AG04450 (cell line): ENCODE measurements around the gene MYLK. TPM values are rescaled to one million over a fixed set of nuclear protein-coding genes. Genes with fewer than 3 reads are reported as not detected.

Source experiments
- CTCF ChIA-PET: fragments of 300-600, 350-600 bp; formaldehyde crosslinking; extraction: SDS; loops from one replicate; lab custom pipeline; 2022; ENCODE audit warnings: antibody characterized with exemption, inconsistent platforms; lab: Charles Lee
- POLR2A ChIA-PET: fragments of 350-600 bp; formaldehyde crosslinking; extraction: SDS; loops from one replicate; lab custom pipeline; 2021; ENCODE audit warnings: antibody characterized with exemption, inconsistent platforms; lab: Yijun Ruan, JAX
- DNase-seq: peaks from one replicate; pipeline ENCODE4 v3.0.0-alpha.2; 2011; ENCODE audit warnings: low read depth, low spot score
- H3K27ac ChIP-seq: one replicate; pipeline ENCODE4 v1.5.1; 2012; ENCODE audit warnings: low read depth, low read length, control low read depth
- H3K27me3 ChIP-seq: one replicate; pipeline ENCODE4 v1.6.0; 2012; ENCODE audit warnings: low read length; ENCODE audit not compliant: control insufficient read depth, insufficient read depth
- H3K4me3 ChIP-seq: 2 replicates; pipeline ENCODE4 v1.5.1; 2011; ENCODE audit warnings: mild to moderate bottlenecking, low read depth, low read length, control low read depth
- H3K9me3 ChIP-seq: 2 replicates; pipeline ENCODE4 v1.5.1; 2012; ENCODE audit warnings: low read length; ENCODE audit not compliant: control insufficient read depth, insufficient read depth
- CTCF ChIP-seq: IDR thresholded peaks from 2 replicates; pipeline ENCODE4 v1.5.1; 2011; ENCODE audit warnings: low read depth, low read length, control low read depth, inconsistent platforms
- polyA plus RNA-seq: library from polyadenylated mRNA; depleted of rRNA; stranded (reverse); fragments of >200 nt; gene quantifications from 2 replicates; pipeline ENCODE4 v1.2.3, GENCODE V29; 2011

The MYLK gene
- polyA plus RNA-seq, 1 experiment = 1,320 TPM

GRCh38 chr3:123672429-123673146, 211.5 kb downstream of the MYLK start:
- H3K4me3 ChIP-seq = no peak overlapping the region
- ChIA-PET CTCF (interaction anchor here (0.9 kb wide), 2 partner anchors 21 to 30 kb away, joined by 4 to 5 read pairs; no protein-coding TSS in a partner anchor), POLR2A (interaction anchor here (0.7 kb wide), 1 partner anchor 13 kb away, joined by 3 read pairs; no protein-coding TSS in a partner anchor)
- H3K9me3 ChIP-seq = no peaks in the 10 kb centered on the region
- DNase-seq = no peak
- no peak for TF ChIP-seq CTCF
- no peak overlapping the region for H3K27ac ChIP-seq
- no peaks in the 10 kb centered on the region for H3K27me3 ChIP-seq

GRCh38 chr3:123670743-123671142, 213.4 kb downstream of the MYLK start:
- no peak for DNase-seq
- Histone ChIP-seq H3K9me3 (no peaks in the 10 kb centered on the region), H3K4me3 (no peak overlapping the region), H3K27me3 (no peaks in the 10 kb centered on the region), H3K27ac (no peak overlapping the region)
- POLR2A ChIA-PET = no interaction called here
- CTCF ChIA-PET = interaction anchor here (1.9 kb wide), 1 partner anchor 18 kb away, joined by 6 read pairs; no protein-coding TSS in a partner anchor
- no peak for TF ChIP-seq CTCF

GRCh38 chr3:123668906-123669305, 215.2 kb downstream of the MYLK start:
- Histone ChIP-seq H3K27ac (no peak overlapping the region), H3K27me3 (no peaks in the 10 kb centered on the region), H3K9me3 (no peaks in the 10 kb centered on the region), H3K4me3 (no peak overlapping the region)
- no peak for DNase-seq
- ChIA-PET CTCF (no interaction called here), POLR2A (no interaction called here)
- TF ChIP-seq CTCF = no peak

- Histone ChIP-seq H3K27ac (no peak overlapping the region), H3K27me3 (no peaks in the 10 kb centered on the region), H3K9me3 (no peaks in the 10 kb centered on the region), H3K4me3 (no peak overlapping the region)
- TF ChIP-seq CTCF = no peak
- DNase-seq = no peak
- ChIA-PET CTCF (interaction anchor here (1.2 kb wide), 1 partner anchor 25 kb away, joined by 6 read pairs; no protein-coding TSS in a partner anchor), POLR2A (no interaction called here)
These were observed 216.3 kb downstream of the MYLK start for GRCh38 chr3:123667784-123668183.

GRCh38 chr3:123664753-123665152, 219.4 kb downstream of the MYLK start:
- Histone ChIP-seq H3K27me3 (no peaks in the 10 kb centered on the region), H3K9me3 (no peaks in the 10 kb centered on the region), H3K4me3 (no peak overlapping the region), H3K27ac (no peak overlapping the region)
- no peak for TF ChIP-seq CTCF
- CTCF ChIA-PET = interaction anchor here (0.5 to 1.6 kb wide), 2 partner anchors 23 to 291 kb away, joined by 3 to 4 read pairs; no protein-coding TSS in a partner anchor
- POLR2A ChIA-PET = no interaction called here
- DNase-seq = no peak
